K562 (cell line): ENCODE measurements around the gene LTBR. TPM values are rescaled to one million over a fixed set of nuclear protein-coding genes. Genes with fewer than 3 reads are reported as not detected.

ENCODE experiments used
- ATAC-seq: fragments of 200-7000 bp; cut with Tn5 transposase; 3 replicates; pipeline ENCODE4 v1.9.1; 2020; ENCODE audit warnings: moderate library complexity
- BruUV-seq: library from RNA; stranded (reverse); fragments of 400-500 nt; replicated peaks from 2 replicates; lab custom pipeline; 2021; lab: Mats Ljungman, UMichigan
- CTCF ChIA-PET: fragments of 300-600 bp; formaldehyde crosslinking; extraction: SDS; loops from one replicate; lab custom pipeline; 2021; ENCODE audit warnings: low intra/inter-chr PET ratio; lab: Yijun Ruan, JAX
- POLR2A ChIA-PET: fragments of 300-600, 350-650 bp; sonication (Branson Sonifier 250); formaldehyde crosslinking; extraction: SDS; loops from one replicate; lab custom pipeline; 2021; ENCODE audit warnings: antibody characterized with exemption, inconsistent platforms; lab: Yijun Ruan, JAX
- DNase-seq, 4 experiments: peaks; one replicate each; pipeline versions ENCODE4 v3.0.0 to v3.0.0-alpha.2; 2011 to 2018; ENCODE audit warnings: low spot score in 3 of 4, mixed read lengths in 3 of 4; ENCODE audit errors: extremely low read depth in 1 of 4
- FAIRE-seq: peaks from 2 replicates; lab custom pipeline; 2011; peaks lifted over from hg19 to GRCh38; lab: Jason Lieb, UNC
- H2AFZ ChIP-seq: 2 replicates; pipeline ENCODE4 v1.6.0; 2011; ENCODE audit warnings: low read depth, low read length, control low read depth, inconsistent platforms
- H3K27ac ChIP-seq: fragments of 200-600 bp; 3 replicates; pipeline ENCODE4 v1.8.0; 2011; ENCODE audit warnings: low read depth, mild to moderate bottlenecking, control low read depth, inconsistent platforms, low read length, moderate library complexity, mixed read lengths; ENCODE audit errors: extremely low read depth
- H3K27me3 ChIP-seq, 2 experiments: fragments of 300-600 bp in 1 of 2; 2 replicates in 1 of 2; 3 replicates in 1 of 2; pipeline versions ENCODE4 v1.6.0 to v1.8.0; 2011; ENCODE audit warnings: inconsistent platforms in 2 of 2, low read length in 2 of 2, mild to moderate bottlenecking in 1 of 2, mixed read lengths in 1 of 2, moderate library complexity in 1 of 2; ENCODE audit not compliant: control insufficient read depth in 2 of 2, insufficient read depth in 2 of 2
- H3K36me3 ChIP-seq: fragments of 300-600 bp; 3 replicates; pipeline ENCODE4 v1.8.0; 2011; ENCODE audit warnings: mild to moderate bottlenecking, low read length, inconsistent platforms; ENCODE audit not compliant: control insufficient read depth, insufficient read depth
- H3K4me1 ChIP-seq, 2 experiments: fragments of 200-600 bp in 1 of 2; replicated peaks in 1 of 2; 2 replicates in 1 of 2; 3 replicates in 1 of 2; pipeline versions ENCODE4 v1.5.1 to v1.8.0; 2011; ENCODE audit warnings: inconsistent platforms in 2 of 2, low read length in 2 of 2, mild to moderate bottlenecking in 1 of 2, mixed read lengths in 1 of 2, moderate library complexity in 1 of 2; ENCODE audit not compliant: control insufficient read depth in 2 of 2, insufficient read depth in 2 of 2
- H3K4me2 ChIP-seq: 2 replicates; pipeline ENCODE4 v1.6.1; 2011; ENCODE audit warnings: low read length, control low read depth, inconsistent platforms, mixed read lengths; ENCODE audit not compliant: insufficient read depth
- H3K4me3 ChIP-seq: fragments of 200-600 bp; sonication (generic), shearing (Covaris generic); 2 replicates; pipeline ENCODE4 v1.5.1; 2016; ENCODE audit warnings: control low read depth, inconsistent platforms
- H3K79me2 ChIP-seq: fragments of 200-600 bp; 3 replicates; pipeline ENCODE4 v1.8.0; 2011; ENCODE audit warnings: low read length, inconsistent platforms; ENCODE audit not compliant: control insufficient read depth, insufficient read depth
- H3K9ac ChIP-seq, 2 experiments: 2 replicates each; pipeline versions ENCODE4 v1.6.0 to v1.6.1; 2011; ENCODE audit warnings: low read depth in 2 of 2, low read length in 2 of 2, control low read depth in 1 of 2, inconsistent platforms in 1 of 2, mild to moderate bottlenecking in 1 of 2, mixed read lengths in 1 of 2; ENCODE audit not compliant: insufficient read depth in 1 of 2
- H3K9me1 ChIP-seq: one replicate; pipeline ENCODE4 v1.6.0; 2011; ENCODE audit warnings: inconsistent platforms, mild to moderate bottlenecking, low read length, moderate library complexity; ENCODE audit not compliant: control insufficient read depth, insufficient read depth
- H3K9me3 ChIP-seq: replicated peaks from 2 replicates; pipeline ENCODE4 v1.5.1; 2011; ENCODE audit warnings: low read depth, low read length, inconsistent platforms; ENCODE audit not compliant: control insufficient read depth, insufficient read depth
- H4K20me1 ChIP-seq: replicated peaks from 2 replicates; pipeline ENCODE4 v1.6.1; 2011; ENCODE audit warnings: low read length, inconsistent platforms, mixed read lengths; ENCODE audit not compliant: control insufficient read depth, insufficient read depth
- ATF7 ChIP-seq: fragments of 450-650 bp; IDR thresholded peaks from 2 replicates; pipeline ENCODE4 v1.7.1; 2014; ENCODE audit warnings: mild to moderate bottlenecking, moderate library complexity
- GABPB1 ChIP-seq: sonication (generic); formaldehyde crosslinking; IDR thresholded peaks from 2 replicates; pipeline ENCODE4 v1.8.0; 2022; ENCODE audit warnings: mild to moderate bottlenecking, missing genetic modification reagents
- L3MBTL2 ChIP-seq: fragments of 450-650 bp; IDR thresholded peaks from 2 replicates; pipeline ENCODE4 v1.6.1; 2016; ENCODE audit warnings: mild to moderate bottlenecking, moderate library complexity
- MAZ ChIP-seq, 2 experiments: fragments of 450-650 bp in 1 of 2; sonication (generic) in 1 of 2; formaldehyde crosslinking; IDR thresholded peaks in 1 of 2; conservative IDR thresholded peaks in 1 of 2; 2 replicates each; pipeline versions ENCODE4 v1.4.0 to v1.5.0; 2020; ENCODE audit warnings: mild to moderate bottlenecking in 1 of 2, missing genetic modification reagents in 1 of 2
- MYC ChIP-seq, 2 experiments: fragments of 250-450 bp in 1 of 2; sonication (Bioruptor Pico) in 1 of 2; IDR thresholded peaks; 2 replicates each; pipeline versions ENCODE4 v1.5.1 to v1.6.1; 2012 to 2021; ENCODE audit warnings: low read depth in 2 of 2, borderline replicate concordance in 1 of 2, improper control_type of control experiment in 1 of 2, low read length in 1 of 2, mild to moderate bottlenecking in 1 of 2, moderate library complexity in 1 of 2
- NBN ChIP-seq: fragments of 450-650 bp; IDR thresholded peaks from 2 replicates; pipeline ENCODE4 v1.6.1; 2016; ENCODE audit warnings: low read depth, mild to moderate bottlenecking
- NFYB ChIP-seq: IDR thresholded peaks from 2 replicates; pipeline ENCODE4 v1.6.1; 2011; ENCODE audit warnings: mild to moderate bottlenecking, moderate library complexity; ENCODE audit not compliant: insufficient read length; ENCODE audit errors: extremely low read depth
- NR2C1 ChIP-seq, 2 experiments: fragments of 450-650 bp; IDR thresholded peaks; 2 replicates each; pipeline ENCODE4 v1.6.1; 2017; ENCODE audit warnings: mild to moderate bottlenecking in 2 of 2, antibody characterized with exemption in 1 of 2, inconsistent platforms in 1 of 2, missing compliant biosample characterization in 1 of 2, missing genetic modification characterization in 1 of 2
- POLR2G ChIP-seq: fragments of 200-400 bp; formaldehyde crosslinking; IDR thresholded peaks from 2 replicates; pipeline ENCODE4 v1.6.1; 2017; ENCODE audit warnings: low read depth, mild to moderate bottlenecking, antibody characterized with exemption, low read length, moderate library complexity
- PRMT5 ChIP-seq: sonication (generic); formaldehyde crosslinking; IDR thresholded peaks from 2 replicates; pipeline ENCODE4 v1.5.0; 2020; ENCODE audit warnings: missing genetic modification reagents
- RBFOX2 ChIP-seq: fragments of 200-400 bp; formaldehyde crosslinking; IDR thresholded peaks from 2 replicates; pipeline ENCODE4 v1.6.1; 2017; ENCODE audit warnings: low read depth, mild to moderate bottlenecking, low read length, moderate library complexity
- SAP30 ChIP-seq: fragments of 200-600 bp; sonication (generic); IDR thresholded peaks from 2 replicates; pipeline ENCODE4 v1.6.1; 2012; ENCODE audit warnings: borderline replicate concordance, low read depth, mild to moderate bottlenecking, moderate library complexity, low read length, control low read depth, inconsistent platforms; ENCODE audit not compliant: insufficient read depth, poor library complexity, severe bottlenecking
- SIN3A ChIP-seq, 2 experiments: fragments of 150-350 bp in 1 of 2; IDR thresholded peaks; 2 replicates each; pipeline ENCODE4 v1.6.1; 2011 to 2016; ENCODE audit warnings: borderline replicate concordance in 2 of 2, low read depth in 2 of 2, low read length in 2 of 2, mild to moderate bottlenecking in 2 of 2, moderate library complexity in 2 of 2; ENCODE audit not compliant: control insufficient read depth in 1 of 2
- SMAD1 ChIP-seq: fragments of 150-350 bp; IDR thresholded peaks from 2 replicates; pipeline ENCODE4 v1.6.1; 2014; ENCODE audit warnings: low read length, low read depth; ENCODE audit not compliant: partially characterized antibody
- SRSF1 ChIP-seq: fragments of 200-400 bp; formaldehyde crosslinking; IDR thresholded peaks from 2 replicates; pipeline ENCODE4 v1.6.1; 2017; ENCODE audit warnings: mild to moderate bottlenecking, low read depth, low read length, moderate library complexity
- ZBTB1 ChIP-seq: sonication (generic); formaldehyde crosslinking; IDR thresholded peaks from 2 replicates; pipeline ENCODE4 v1.8.1; 2023; ENCODE audit warnings: missing genetic modification reagents, low read depth, mild to moderate bottlenecking, borderline replicate concordance
- ZEB2 ChIP-seq: fragments of 450-650 bp; IDR thresholded peaks from 2 replicates; pipeline ENCODE4 v1.6.1; 2016
- ZNF316 ChIP-seq: fragments of 450-650 bp; IDR thresholded peaks from 2 replicates; pipeline ENCODE4 v1.6.1; 2016
- WGBS: fragments of 100-300 bp; shearing (Covaris generic); methylation state at CpG from one replicate; pipeline ENCODE4 v1.1.6; 2016; ENCODE audit warnings: low coverage, mixed read lengths; ENCODE audit not compliant: insufficient coverage; ENCODE audit errors: missing lambda C conversion rate; 5-methylcytosine and 5-hydroxymethylcytosine counted together
- in situ Hi-C: fragments of 300-500 bp; cut with MboI; formaldehyde crosslinking; loops from 4 replicates; pipeline ENCODE4 v1.15.0; 2018; ENCODE audit warnings: inconsistent platforms, mixed read lengths
- intact Hi-C: fragments of 100-400 bp; cut with micrococcal nuclease; formaldehyde crosslinking; loops from 2 replicates; pipeline ENCODE4 v1.14.2; 2022
- polyA plus RNA-seq, 8 experiments: library from polyadenylated mRNA; depleted of rRNA in 4 of 8; stranded (reverse) in 5 of 8; unstranded in 3 of 8; fragments of >200 nt; fragmentation: Nextera tagmentation in 2 of 8; fragmentation: Illumina TruSeq in 1 of 8; extraction: Ambion mirVana in 2 of 8; extraction: Trizol in 1 of 8; gene quantifications; 2 replicates each; pipeline versions ENCODE4 v1.2.1 to v1.2.3, GENCODE V29; 2011 to 2014; ENCODE audit warnings: inconsistent platforms in 1 of 8, missing spikeins in 1 of 8
- total RNA-seq, 7 experiments: library from RNA; depleted of rRNA in 6 of 7; stranded (reverse); fragments of >200 nt in 6 of 7; fragmentation: Illumina TruSeq in 2 of 7; extraction: Trizol in 2 of 7; gene quantifications; 2 replicates each; pipeline versions ENCODE4 v1.2.1 to v1.2.3, GENCODE V29; 2011 to 2021; ENCODE audit warnings: low replicate concordance in 1 of 7
- TF ChIP-seq, protein P1 (sequence below): fragments of 450-650 bp; IDR thresholded peaks from 2 replicates; pipeline ENCODE4 v1.6.1; 2016; ENCODE audit warnings: mild to moderate bottlenecking

LTBR gene
- total and polyA plus RNA-seq, 9 of the 15 experiments (the other 6 are each of a cell fraction or from before 2014, with no cell fraction given), result 0.96 to 69.0 (median 35.3) TPM

GRCh38 chr12:6363330-6364043 is 20.5 kb upstream of the LTBR start:
- Histone ChIP-seq H3K9me1 (no peaks in the 10 kb centered on the region), H3K27me3 (no peaks in the 10 kb centered on the region), H3K79me2 (no peaks in the 10 kb centered on the region), H3K4me1 (peaks cover 8 to 14% of the 10 kb centered on the region in 2 experiments; a peak in 4 of 5 replicates), H3K9me3 (no peaks in the 10 kb centered on the region), H3K9ac (peak overlapping the region; percentile 68 to 92), H2AFZ (peak overlapping the region; percentile 93), H3K4me3 (peak overlapping the region; percentile 56), H3K27ac (peak overlapping the region; percentile 76), H3K36me3 (no peaks in the 10 kb centered on the region), H4K20me1 (no peaks in the 10 kb centered on the region), H3K4me2 (peak overlapping the region; percentile 79)
- in situ Hi-C loops (no loop called here), intact Hi-C loops (no loop called here)
- ChIA-PET POLR2A (interaction anchor here (0.8 to 1.1 kb wide), 3 partner anchors 8 to 28 kb away, joined by 3 to 4 read pairs (median 3); no protein-coding TSS in a partner anchor), CTCF (no interaction called here)
- TSS peak; percentile 81 for BruUV-seq
- WGBS, result 3% methylated on average over 15 of the region's 59 CpGs
- FAIRE-seq (no peak), DNase-seq (peak; percentile 85 to 95 (median 94)), ATAC-seq (peak; percentile 95)
- TF ChIP-seq ZNF316, result no peak
- TF ChIP-seq, protein P1, sequence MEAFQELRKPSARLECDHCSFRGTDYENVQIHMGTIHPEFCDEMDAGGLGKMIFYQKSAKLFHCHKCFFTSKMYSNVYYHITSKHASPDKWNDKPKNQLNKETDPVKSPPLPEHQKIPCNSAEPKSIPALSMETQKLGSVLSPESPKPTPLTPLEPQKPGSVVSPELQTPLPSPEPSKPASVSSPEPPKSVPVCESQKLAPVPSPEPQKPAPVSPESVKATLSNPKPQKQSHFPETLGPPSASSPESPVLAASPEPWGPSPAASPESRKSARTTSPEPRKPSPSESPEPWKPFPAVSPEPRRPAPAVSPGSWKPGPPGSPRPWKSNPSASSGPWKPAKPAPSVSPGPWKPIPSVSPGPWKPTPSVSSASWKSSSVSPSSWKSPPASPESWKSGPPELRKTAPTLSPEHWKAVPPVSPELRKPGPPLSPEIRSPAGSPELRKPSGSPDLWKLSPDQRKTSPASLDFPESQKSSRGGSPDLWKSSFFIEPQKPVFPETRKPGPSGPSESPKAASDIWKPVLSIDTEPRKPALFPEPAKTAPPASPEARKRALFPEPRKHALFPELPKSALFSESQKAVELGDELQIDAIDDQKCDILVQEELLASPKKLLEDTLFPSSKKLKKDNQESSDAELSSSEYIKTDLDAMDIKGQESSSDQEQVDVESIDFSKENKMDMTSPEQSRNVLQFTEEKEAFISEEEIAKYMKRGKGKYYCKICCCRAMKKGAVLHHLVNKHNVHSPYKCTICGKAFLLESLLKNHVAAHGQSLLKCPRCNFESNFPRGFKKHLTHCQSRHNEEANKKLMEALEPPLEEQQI, result no peak
- no peak for TF ChIP-seq NR2C1 (IDR thresholded peaks at IDR 0.05)
- TF ChIP-seq NR2C1 (tag; IDR thresholded peaks at IDR 0.05), result 0 out of 2 replicates have a peak, but pooled peaks have one; percentile 17
- no peak; the same call in 1 of the 2 replicates for TF ChIP-seq GABPB1
- TF ChIP-seq NBN, result no peak
- TF ChIP-seq ATF7, result no peak
- TF ChIP-seq SAP30, result peak; percentile 54
- TF ChIP-seq RBFOX2, result peak; percentile 78
- TF ChIP-seq PRMT5 (CRISPR knock-in tag), result no peak
- no peak for TF ChIP-seq ZBTB1
- TF ChIP-seq SMAD1, result peak; percentile 26
- peak; percentile 23; the same call in 1 of the 2 replicates for TF ChIP-seq ZEB2
- TF ChIP-seq SRSF1, result no peak
- peak; percentile 74; the same call in 1 of the 2 replicates for TF ChIP-seq MYC (IDR thresholded peaks at IDR 0.05; ENCODE audit: low read depth, low read length)
- TF ChIP-seq MYC (CRISPR knock-in tag; IDR thresholded peaks at IDR 0.05; ENCODE audit: borderline replicate concordance, low read depth), result no peak; the same call in 1 of the 2 replicates
- TF ChIP-seq NFYB, result no peak
- peak; percentile 52; the same call in 1 of the 2 replicates for TF ChIP-seq L3MBTL2
- TF ChIP-seq POLR2G, result peak; percentile 84
- TF ChIP-seq SIN3A (IDR thresholded peaks at IDR 0.05; ENCODE audit: borderline replicate concordance in 2 of 2, control insufficient read depth in 1 of 2, low read depth in 2 of 2, low read length in 2 of 2), result peak in 1 of 2 experiments; percentile 37; a peak in 1 of 4 replicates
- TF ChIP-seq MAZ (CRISPR knock-in tag; conservative IDR thresholded peaks at IDR 0.05 in 1 of 2, IDR thresholded peaks at IDR 0.05 in 1 of 2), result peak in 1 of 2 experiments; percentile 30; a peak in 1 of 4 replicates
